HL-60 (cell line): ENCODE measurements around the gene ACTN1.

Experiments used
- DNase-seq, 2 experiments: peaks; one replicate each; pipeline ENCODE4 v3.0.0-alpha.2; 2010 to 2020; ENCODE audit warnings: low read depth in 1 of 2, low spot score in 1 of 2
- H3K27ac ChIP-seq: fragments of 250-450 bp; sonication (Bioruptor Pico); replicated peaks from 2 replicates; pipeline ENCODE4 v1.5.1; 2020; ENCODE audit warnings: mild to moderate bottlenecking, moderate library complexity
- H3K27me3 ChIP-seq: fragments of 250-450 bp; sonication (Bioruptor Pico); 2 replicates; pipeline ENCODE4 v1.5.1; 2021; ENCODE audit warnings: mild to moderate bottlenecking, moderate library complexity; ENCODE audit not compliant: insufficient read depth, poor library complexity, severe bottlenecking
- H3K4me3 ChIP-seq: replicated peaks from 2 replicates; pipeline ENCODE4 v1.5.1; 2011; ENCODE audit warnings: mild to moderate bottlenecking, control low read depth, low read length; ENCODE audit not compliant: insufficient read depth
- GABPA ChIP-seq: IDR thresholded peaks from 2 replicates; pipeline ENCODE4 v1.6.1; 2012; ENCODE audit warnings: low read depth
- POLR2AphosphoS5 ChIP-seq: IDR thresholded peaks from 2 replicates; pipeline ENCODE4 v1.6.1; 2012; ENCODE audit warnings: low read depth
- REST ChIP-seq: IDR thresholded peaks from 2 replicates; pipeline ENCODE4 v1.6.1; 2012; ENCODE audit warnings: low read depth; ENCODE audit not compliant: insufficient replicate concordance
- SPI1 ChIP-seq: IDR thresholded peaks from 2 replicates; pipeline ENCODE4 v1.6.1; 2012; ENCODE audit warnings: low read depth, mild to moderate bottlenecking, borderline replicate concordance
- TF ChIP-seq, protein P1 (sequence below): IDR thresholded peaks from one replicate; pipeline ENCODE4 v1.5.1; 2011; ENCODE audit warnings: low read length, control low read depth, inconsistent platforms; ENCODE audit not compliant: insufficient read depth

ACTN1 gene

DNA sequence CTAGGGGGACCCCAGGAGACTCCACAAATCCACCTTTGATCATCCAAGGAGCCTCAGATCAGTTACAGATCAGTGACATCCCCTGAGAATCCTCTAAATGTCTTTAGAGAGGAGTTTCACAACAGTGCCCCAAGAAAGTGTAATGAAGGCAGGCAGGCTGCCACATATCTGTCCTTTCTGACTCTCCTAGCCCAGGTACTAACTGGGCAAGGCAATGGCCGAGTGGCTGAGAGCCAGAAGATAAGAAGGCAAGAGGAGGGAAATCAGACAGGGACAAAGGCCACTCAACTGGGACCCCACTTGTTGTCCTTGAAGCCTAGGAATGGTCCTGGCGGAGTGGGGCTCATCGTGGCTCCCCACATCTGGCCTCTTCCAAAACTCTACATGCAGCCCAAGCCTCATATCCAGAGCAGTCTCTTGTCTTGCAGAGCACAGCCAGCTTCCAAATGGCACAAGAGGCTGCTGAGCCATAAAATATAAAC, 11.6 kb downstream of the ACTN1 start:
- Histone ChIP-seq H3K4me3 (no peak overlapping the region), H3K27ac (no peak overlapping the region), H3K27me3 (no peaks in the 10 kb centered on the region)
- DNase-seq = no peak
- no peak for TF ChIP-seq GABPA
- TF ChIP-seq, protein P1, sequence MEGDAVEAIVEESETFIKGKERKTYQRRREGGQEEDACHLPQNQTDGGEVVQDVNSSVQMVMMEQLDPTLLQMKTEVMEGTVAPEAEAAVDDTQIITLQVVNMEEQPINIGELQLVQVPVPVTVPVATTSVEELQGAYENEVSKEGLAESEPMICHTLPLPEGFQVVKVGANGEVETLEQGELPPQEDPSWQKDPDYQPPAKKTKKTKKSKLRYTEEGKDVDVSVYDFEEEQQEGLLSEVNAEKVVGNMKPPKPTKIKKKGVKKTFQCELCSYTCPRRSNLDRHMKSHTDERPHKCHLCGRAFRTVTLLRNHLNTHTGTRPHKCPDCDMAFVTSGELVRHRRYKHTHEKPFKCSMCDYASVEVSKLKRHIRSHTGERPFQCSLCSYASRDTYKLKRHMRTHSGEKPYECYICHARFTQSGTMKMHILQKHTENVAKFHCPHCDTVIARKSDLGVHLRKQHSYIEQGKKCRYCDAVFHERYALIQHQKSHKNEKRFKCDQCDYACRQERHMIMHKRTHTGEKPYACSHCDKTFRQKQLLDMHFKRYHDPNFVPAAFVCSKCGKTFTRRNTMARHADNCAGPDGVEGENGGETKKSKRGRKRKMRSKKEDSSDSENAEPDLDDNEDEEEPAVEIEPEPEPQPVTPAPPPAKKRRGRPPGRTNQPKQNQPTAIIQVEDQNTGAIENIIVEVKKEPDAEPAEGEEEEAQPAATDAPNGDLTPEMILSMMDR = no peak
- no peak for TF ChIP-seq REST
- TF ChIP-seq SPI1 = no peak
- TF ChIP-seq POLR2AphosphoS5 = no peak

- TF ChIP-seq SPI1 (no peak), REST (no peak), POLR2AphosphoS5 (no peak), GABPA (no peak)
- TF ChIP-seq, protein P1 = no peak
- DNase-seq = no peak
- no peak overlapping the region for H3K27ac ChIP-seq
- H3K4me3 ChIP-seq = no peak overlapping the region
- no peaks in the 10 kb centered on the region for H3K27me3 ChIP-seq
Measured at GRCh38 chr14:68966872-68967301, 12.2 kb downstream of the ACTN1 start.

- H3K27ac ChIP-seq = no peak overlapping the region
- no peaks in the 10 kb centered on the region for H3K27me3 ChIP-seq
- no peak overlapping the region for H3K4me3 ChIP-seq
- no peak for DNase-seq
- TF ChIP-seq GABPA = no peak
- TF ChIP-seq, protein P1 = no peak
- TF ChIP-seq SPI1 = no peak
- TF ChIP-seq POLR2AphosphoS5 = no peak
- no peak for TF ChIP-seq REST
Measured at GRCh38 chr14:68965261-68965761, 13.8 kb downstream of the ACTN1 start.
